ENCODE results near the gene FHIT.

FHIT gene

GRCh38 chr3:60142009-60142408 is 1109.2 kb downstream of the FHIT start:
- Histone ChIP-seq H3K27ac (no peak overlapping the region), H3K4me3 (ENCODE audit: low read depth in 1 of 2, low read length in 1 of 2) (no peak overlapping the region), H3K27me3 (no peaks in the 10 kb centered on the region), H3K36me3 (no peaks in the 10 kb centered on the region), H3K4me1 (ENCODE audit: control insufficient read depth in 1 of 2, insufficient read depth in 1 of 2, low read depth in 1 of 2, low read length in 1 of 2) (no peaks in the 10 kb centered on the region), H3K9me3 (no peaks in the 10 kb centered on the region)
- TF ChIP-seq CTCF (IDR thresholded peaks at IDR 0.05): no peak

- Histone ChIP-seq H3K4me3 (ENCODE audit: low read depth in 1 of 2, low read length in 1 of 2) (no peak overlapping the region), H3K27ac (no peak overlapping the region), H3K27me3 (no peaks in the 10 kb centered on the region), H3K4me1 (ENCODE audit: control insufficient read depth in 1 of 2, insufficient read depth in 1 of 2, low read depth in 1 of 2, low read length in 1 of 2) (no peaks in the 10 kb centered on the region), H3K9me3 (no peaks in the 10 kb centered on the region), H3K36me3 (no peaks in the 10 kb centered on the region)
- TF ChIP-seq CTCF (IDR thresholded peaks at IDR 0.05): no peak
Observed at GRCh38 chr3:60140160-60140559, 1111.1 kb downstream of the FHIT start.

- no peaks in the 10 kb centered on the region for H3K4me1 ChIP-seq (ENCODE audit: control insufficient read depth in 1 of 2, insufficient read depth in 1 of 2, low read depth in 1 of 2, low read length in 1 of 2)
- no peak for TF ChIP-seq CTCF (IDR thresholded peaks at IDR 0.05)
- H3K27ac ChIP-seq: no peak overlapping the region
- no peak overlapping the region for H3K4me3 ChIP-seq (ENCODE audit: low read depth in 1 of 2, low read length in 1 of 2)
- H3K36me3 ChIP-seq: no peaks in the 10 kb centered on the region
- H3K27me3 ChIP-seq: no peaks in the 10 kb centered on the region
- no peaks in the 10 kb centered on the region for H3K9me3 ChIP-seq
Observed at GRCh38 chr3:60136601-60137000, 1114.7 kb downstream of the FHIT start.

- Histone ChIP-seq H3K9me3 (no peaks in the 10 kb centered on the region), H3K27me3 (no peaks in the 10 kb centered on the region), H3K4me3 (ENCODE audit: low read depth in 1 of 2, low read length in 1 of 2) (no peak overlapping the region), H3K4me1 (ENCODE audit: control insufficient read depth in 1 of 2, insufficient read depth in 1 of 2, low read depth in 1 of 2, low read length in 1 of 2) (no peaks in the 10 kb centered on the region), H3K27ac (no peak overlapping the region), H3K36me3 (no peaks in the 10 kb centered on the region)
- TF ChIP-seq CTCF (IDR thresholded peaks at IDR 0.05): no peak
Observed at GRCh38 chr3:60135474-60135873, 1115.8 kb downstream of the FHIT start.

GRCh38 chr3:60133269-60134162 is 1117.7 kb downstream of the FHIT start:
- Histone ChIP-seq H3K27me3 (no peaks in the 10 kb centered on the region), H3K27ac (no peak overlapping the region), H3K9me3 (no peaks in the 10 kb centered on the region), H3K36me3 (no peaks in the 10 kb centered on the region), H3K4me1 (ENCODE audit: control insufficient read depth in 1 of 2, insufficient read depth in 1 of 2, low read depth in 1 of 2, low read length in 1 of 2) (no peaks in the 10 kb centered on the region), H3K4me3 (ENCODE audit: low read depth in 1 of 2, low read length in 1 of 2) (no peak overlapping the region)
- no peak for TF ChIP-seq CTCF (IDR thresholded peaks at IDR 0.05)

All from neutrophil (primary cell).